Activated CD4-positive, alpha-beta T cell treated with anti-CD3 and anti-CD28 coated beads, Interleukin-10, Interleukin-2, amounts not matched to agents 100 ng/mL and 50 ng/mL, durations not matched to agents 16 hours and 8 hours (primary cell): ENCODE results near the gene SNAPC4.
"Not testable (repeated sequence)": the region's sequence is repeated elsewhere in the genome, so short reads cannot be mapped to it uniquely, and the experiment has no call there.

Experiments
- DNase-seq: peaks from one replicate; pipeline ENCODE4 v3.0.0-alpha.2; 2020

SNAPC4 gene

DNA sequence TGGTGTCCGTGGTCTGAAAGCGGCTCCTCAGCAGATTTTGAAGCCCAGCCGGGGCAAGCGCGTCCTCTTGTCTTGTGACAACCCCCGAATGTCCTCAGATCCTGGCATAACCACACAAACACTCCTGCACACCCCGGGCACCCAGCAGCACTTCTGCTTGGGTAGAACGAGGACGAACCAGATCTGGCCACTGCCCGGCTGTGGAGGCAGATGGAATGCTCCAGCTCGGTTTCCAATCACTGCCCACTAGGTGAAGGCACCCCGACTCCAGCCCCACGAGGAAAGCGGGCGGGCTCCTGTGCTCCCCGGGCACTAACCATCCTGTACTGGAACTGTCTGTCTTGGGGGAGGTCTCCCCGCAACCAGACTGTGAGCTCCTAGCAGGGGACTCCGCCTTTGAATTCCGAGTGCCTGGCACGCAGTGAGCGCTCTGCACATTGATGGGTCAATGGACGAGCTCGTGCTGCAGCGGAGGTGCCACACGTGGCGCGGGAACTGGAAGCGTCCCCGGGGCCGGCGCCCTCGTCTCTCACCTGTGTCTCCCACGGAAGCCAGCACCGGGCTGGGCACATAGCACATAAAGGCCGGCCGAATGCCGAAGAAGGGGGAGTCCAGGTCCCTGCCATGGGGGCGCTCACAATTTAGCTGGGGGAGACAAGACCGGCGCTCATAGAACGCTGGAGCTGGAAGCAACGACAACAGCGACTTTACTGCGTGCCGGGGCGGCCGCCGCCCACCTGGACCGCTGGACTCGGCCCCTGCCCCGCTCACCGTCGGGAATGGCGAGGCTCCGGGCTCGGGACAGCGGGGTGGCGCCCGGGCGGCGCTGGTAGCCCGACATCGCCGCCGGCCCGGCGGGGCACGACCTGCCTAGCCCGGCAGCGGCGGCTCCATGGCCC, 9.8 kb upstream of the SNAPC4 start:
- peak; percentile 54 for DNase-seq

GRCh38 chr9:136407911-136408310, 7.9 kb upstream of the SNAPC4 start:
- peak; percentile 56 for DNase-seq

DNA sequence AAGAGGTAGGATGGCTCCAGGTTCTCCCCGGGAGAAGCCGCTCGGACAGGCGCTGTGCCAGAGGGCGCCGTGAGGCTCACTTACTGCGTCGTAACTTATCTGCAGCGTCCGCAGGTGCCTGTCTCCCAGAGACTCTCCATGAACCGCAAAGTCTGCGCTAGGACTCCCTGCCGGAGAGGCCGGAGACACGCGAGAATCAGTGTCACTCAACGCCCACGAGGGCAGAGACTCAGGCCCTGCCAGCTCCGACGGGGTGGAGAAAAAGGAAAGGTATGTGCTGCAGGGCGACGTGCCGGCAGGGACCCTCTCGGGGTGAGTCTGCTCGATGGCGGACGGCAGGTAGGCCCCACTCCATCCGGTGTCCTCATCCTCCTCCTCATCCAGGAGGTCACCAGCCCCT, 7.1 kb upstream of the SNAPC4 start:
- DNase-seq: not testable (repeated sequence)

- DNase-seq: not testable (repeated sequence)
Observed at GRCh38 chr9:136405904-136406303, 5.9 kb upstream of the SNAPC4 start.

- no peak for DNase-seq
Observed at GRCh38 chr9:136405481-136405880, 5.5 kb upstream of the SNAPC4 start.

- DNase-seq: no peak
Observed at GRCh38 chr9:136404801-136405136, 4.8 kb upstream of the SNAPC4 start.

GRCh38 chr9:136403915-136404800, 4.2 kb upstream of the SNAPC4 start:
- DNase-seq: peak; percentile 79

DNA sequence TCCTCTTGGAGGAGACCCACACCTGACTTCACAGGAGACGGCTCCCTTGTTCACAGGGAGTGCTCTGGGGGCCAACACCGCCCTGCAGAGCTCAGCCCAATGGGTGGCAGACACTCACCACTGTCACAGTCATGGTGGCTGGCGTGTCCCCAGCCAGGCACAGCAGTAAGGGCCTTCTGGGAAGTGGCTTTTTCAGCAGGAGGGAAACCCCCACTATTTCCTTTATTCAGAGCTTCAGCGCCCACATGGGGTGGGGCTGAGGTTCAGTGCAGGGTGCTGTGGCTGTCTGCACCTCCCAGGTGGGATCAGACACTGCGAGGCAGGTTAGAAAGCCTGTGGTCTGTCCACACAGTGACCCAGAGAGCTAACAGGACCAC, 3.6 kb upstream of the SNAPC4 start:
- peak; percentile 88 for DNase-seq

- no peak for DNase-seq
Observed at GRCh38 chr9:136402067-136402466, 2.1 kb upstream of the SNAPC4 start.

DNA sequence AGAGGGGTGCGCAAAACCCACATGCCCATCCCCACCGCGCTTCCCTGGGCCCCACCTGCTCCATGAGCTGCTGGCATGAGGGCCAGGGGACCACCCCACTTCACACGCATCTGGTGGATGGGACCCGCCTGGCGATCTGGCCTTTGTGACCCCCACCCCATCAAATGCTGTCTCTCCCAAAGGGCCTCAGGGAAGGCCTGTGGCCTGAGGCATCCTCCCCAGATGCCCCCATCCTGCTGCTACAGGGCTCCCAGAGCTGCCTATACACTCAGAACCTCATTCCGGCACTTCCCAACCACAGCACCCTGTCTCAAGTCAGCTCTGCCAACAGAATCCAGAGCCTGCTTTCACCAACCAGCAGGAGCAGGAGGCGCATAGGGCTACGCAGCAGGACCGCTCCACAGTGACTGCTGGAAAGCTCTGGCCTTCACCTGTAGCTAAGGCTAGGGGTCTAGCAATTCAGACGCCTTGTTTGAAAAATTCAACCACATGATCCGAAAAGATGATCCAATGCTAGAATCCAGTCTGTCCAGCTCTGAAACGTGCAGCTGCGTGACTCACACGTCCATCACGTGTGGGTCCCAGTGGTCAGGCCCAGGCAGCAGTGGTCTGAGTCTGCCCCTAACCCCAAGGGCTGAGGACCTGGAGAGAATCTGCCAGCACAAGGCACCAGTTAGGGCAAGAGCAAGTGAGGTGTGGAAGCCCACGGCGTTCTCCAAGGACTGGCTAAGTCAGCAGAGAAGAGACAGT, 1.4 kb upstream of the SNAPC4 start:
- DNase-seq: no peak

DNA sequence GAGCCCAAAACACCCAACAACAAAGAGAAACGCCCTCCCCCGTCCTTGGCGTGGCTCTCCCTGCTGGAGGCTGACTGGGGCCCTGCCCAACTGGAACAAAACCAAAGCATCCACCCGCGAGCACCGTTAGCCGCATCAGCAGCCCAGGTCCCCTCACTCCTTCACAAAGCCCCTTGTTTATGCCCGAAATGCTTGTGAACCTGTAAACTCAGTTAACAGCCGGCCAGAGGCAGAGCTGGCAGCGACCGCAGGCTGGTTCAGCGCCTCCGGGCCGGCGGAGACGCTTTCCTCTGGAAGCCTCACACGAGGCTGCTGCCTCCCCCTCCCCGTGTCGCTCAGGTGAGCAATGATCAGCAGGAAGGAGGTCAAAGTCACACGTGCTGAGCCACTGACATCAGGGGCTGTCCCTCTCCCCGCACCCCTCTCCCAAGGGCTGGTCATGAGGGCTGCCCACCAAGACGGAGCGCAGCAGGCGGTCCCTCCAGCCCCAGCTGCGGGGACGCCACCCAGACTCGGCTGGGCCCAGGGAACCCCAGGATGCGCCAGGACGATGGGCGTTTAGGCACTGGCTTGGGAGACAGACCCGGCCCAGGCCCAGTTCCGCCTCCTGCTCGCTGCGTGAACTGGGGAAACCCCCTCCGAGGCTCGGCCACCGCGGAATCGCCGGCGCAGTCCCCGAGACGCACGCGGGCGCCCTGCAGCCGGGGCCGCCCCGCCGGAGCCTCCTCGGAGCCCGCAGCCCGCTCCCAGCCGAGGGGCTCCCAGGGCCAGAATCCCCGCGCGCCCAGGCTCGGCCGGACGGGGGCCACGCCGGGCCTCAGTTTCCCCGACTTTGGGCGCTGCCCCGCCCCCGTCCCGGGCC, 563 bp downstream of the SNAPC4 start:
- DNase-seq: peak; percentile 52

DNA sequence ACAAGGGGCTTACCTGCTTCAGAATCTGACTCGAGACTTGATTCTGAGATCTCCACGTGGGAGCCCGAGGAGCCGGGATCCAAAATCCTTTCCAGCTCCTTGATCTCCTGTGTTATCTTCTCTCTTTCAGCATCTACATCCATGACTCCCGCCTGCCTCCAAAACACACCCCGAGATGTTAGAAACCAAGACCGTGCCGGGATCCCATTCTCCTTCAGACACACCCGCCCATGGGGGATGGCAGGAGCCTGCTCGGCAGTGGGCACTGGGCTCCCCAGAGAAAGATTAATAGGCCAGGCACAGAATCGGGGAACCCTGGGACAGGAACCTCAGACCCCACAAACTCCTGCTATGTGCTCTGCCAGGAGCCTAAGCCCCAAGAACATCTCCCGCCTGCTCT, 1.7 kb downstream of the SNAPC4 start:
- no peak for DNase-seq

DNA sequence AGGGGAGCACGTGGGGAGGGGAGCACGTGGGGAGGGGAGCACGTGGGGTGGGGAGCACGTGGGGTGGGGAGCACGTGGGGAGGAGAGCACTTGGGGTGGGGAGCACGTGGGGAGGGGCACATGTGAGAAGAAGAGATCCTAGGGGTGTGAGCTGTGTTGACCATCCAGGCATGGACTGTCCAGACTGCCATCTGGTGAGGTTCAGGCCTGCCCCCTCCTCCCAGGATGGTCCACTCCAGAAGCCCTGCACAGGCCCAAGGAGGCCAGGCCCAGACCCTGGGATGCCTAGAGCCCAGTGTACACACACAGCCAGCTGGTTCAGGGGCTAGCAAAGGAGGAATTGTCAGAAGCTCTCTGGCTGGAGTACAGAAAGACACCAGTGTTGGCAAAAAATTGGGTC, 2.3 kb downstream of the SNAPC4 start:
- no peak for DNase-seq

DNA sequence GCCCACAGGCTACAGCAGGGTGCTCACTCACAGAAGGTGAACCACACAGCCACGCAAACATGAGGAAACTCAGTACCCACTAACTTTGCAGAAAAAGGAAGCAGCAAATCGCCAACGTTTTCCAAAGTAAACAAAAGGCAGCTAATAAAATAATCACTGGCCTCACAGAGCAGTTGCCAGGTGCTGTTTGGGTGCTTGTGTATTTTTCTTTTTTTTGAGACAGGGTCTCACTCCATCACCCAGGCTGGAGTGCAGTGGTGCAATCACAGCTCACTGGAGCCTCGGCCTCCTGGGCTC, 3.8 kb downstream of the SNAPC4 start:
- no peak for DNase-seq

DNA sequence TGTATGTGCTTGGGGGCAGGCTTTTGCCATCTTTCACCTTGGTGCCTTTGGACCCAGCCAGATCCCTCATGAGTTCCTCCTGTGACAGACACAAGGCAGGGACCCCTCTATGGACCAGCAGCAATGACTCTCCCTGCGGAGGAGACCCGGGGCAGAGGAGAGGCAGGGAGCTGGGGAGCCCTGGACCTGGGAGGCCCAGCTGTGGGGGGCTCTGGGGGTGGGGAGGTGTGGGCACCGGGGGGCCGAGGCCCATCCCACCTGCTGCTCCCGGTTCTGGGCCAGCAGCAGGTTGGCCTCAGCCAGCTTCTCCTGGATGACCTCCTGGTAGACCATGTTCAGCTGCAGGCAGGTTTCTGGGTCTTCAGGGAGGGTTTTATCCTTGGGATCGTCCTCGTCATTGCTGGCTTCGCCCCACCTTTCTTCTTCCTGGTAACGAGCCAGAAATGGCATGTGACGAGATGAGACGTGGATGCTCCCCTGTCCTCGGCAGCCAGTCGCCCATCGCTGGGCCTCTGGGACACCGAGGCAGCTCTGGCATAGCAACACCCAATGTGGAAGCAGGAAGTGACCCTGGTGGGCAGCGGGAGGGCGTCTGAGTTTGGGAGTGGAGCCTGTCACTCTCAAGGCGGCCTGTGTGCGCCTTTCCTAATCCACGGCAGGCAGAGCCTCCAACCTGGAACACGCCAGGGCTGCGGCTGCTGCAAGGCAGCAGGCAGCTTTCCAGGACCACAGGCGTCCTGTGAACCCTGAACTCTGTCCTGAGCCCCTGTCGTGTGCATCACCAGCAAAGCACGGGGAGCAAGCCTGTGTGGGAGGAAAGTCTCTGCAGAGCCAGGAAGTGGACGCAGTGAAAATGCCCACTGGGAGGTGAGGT, 4.4 kb downstream of the SNAPC4 start:
- no peak for DNase-seq

DNA sequence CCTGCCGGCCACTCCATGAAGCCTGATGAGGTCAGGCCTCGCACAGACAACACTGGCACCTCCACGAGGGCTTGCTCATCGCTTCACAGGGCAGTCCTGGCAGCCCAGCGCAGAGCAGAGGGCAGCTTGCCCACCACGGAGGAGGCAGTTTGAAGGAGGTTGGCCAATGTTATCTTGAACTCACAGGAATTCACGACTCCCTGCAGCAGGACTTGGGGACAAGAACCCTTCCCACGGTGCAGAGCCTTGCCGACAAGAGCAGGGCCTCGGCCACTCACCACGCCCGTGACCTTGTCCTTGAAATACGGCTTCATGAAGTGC, 5.0 kb downstream of the SNAPC4 start:
- no peak for DNase-seq

GRCh38 chr9:136394312-136395019, 5.5 kb downstream of the SNAPC4 start:
- no peak for DNase-seq

- no peak for DNase-seq
Observed at GRCh38 chr9:136393531-136393930, 6.4 kb downstream of the SNAPC4 start.

DNA sequence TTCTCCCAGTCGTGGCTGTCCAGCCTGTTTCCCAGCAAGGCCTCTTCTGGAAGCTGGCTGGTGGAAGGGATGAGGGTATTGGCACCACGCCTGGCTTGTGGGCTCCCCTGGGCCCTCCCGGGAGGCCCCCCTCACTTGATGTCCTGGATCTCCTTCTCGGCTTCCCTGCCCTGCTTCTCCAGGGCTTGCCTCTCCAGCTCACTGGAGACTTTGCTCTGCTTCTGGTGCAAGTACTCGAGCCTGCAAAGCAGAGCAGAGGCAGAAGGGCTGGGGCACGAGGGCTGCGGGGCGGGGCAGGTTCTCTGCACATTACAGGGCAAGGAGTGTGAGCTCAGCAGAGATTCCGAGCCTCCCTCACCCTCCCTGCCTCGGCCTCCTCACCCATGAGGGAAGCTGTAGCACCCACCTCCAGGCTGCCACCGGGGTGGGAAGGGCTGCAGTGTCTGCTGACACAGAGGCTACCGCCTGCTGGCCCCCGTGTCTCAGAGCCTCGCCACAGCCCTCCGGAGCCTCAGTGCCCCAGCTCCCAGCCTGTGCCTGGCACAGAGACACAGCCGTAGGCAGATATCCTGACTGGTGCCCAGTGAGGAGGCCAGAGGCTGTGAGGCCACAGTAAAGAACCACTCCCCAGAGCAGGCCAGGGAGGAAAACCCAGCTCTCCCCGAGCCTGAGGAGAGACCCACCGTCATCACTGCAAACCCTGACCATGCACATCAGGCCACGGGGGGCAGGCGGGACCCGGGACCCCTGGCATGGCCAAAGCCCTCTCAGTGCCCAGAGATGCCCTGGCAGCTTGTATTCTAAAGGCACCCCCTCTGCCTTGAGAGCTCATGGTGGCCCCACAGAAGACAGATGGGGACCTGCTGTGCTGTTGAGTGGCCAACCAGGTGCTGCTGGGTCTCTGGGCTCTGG, 7.2 kb downstream of the SNAPC4 start:
- DNase-seq: no peak
